A673 (cell line): Measurements from ENCODE around the gene TMED10. TPM values are rescaled to one million over a fixed set of nuclear protein-coding genes. Genes with fewer than 3 reads are reported as not detected.

Experiments
- BruUV-seq: library from RNA; stranded (reverse); fragments of 400-500 nt; replicated peaks from 2 replicates; lab custom pipeline; 2021; lab: Mats Ljungman, UMichigan
- CTCF ChIA-PET: fragments of 300-600 bp; sonication (Branson Sonifier 250); formaldehyde crosslinking; loops from one replicate; lab custom pipeline; 2022; ENCODE audit warnings: antibody characterized with exemption; lab: Charles Lee
- POLR2A ChIA-PET: fragments of 300-600 bp; sonication (Branson Sonifier 250); formaldehyde crosslinking; loops from one replicate; lab custom pipeline; 2022; ENCODE audit warnings: antibody characterized with exemption; ENCODE audit not compliant: low non-redundant PET; lab: Charles Lee
- DNase-seq: peaks from one replicate; pipeline ENCODE4 v3.0.0-alpha.2; 2015; ENCODE audit warnings: low spot score
- H3K27ac ChIP-seq: fragments of 200-600 bp; sonication (generic); 2 replicates; pipeline ENCODE4 v1.5.1; 2016; ENCODE audit warnings: mixed run types, low read depth, mild to moderate bottlenecking, mixed read lengths, antibody characterized with exemption, low read length; ENCODE audit not compliant: poor library complexity, severe bottlenecking
- H3K27me3 ChIP-seq: fragments of 200-600 bp; sonication (generic); replicated peaks from 2 replicates; pipeline ENCODE4 v1.6.1; 2017; ENCODE audit warnings: mixed run types, low read depth, mild to moderate bottlenecking, mixed read lengths, antibody characterized with exemption, low read length; ENCODE audit not compliant: insufficient read depth, poor library complexity
- H3K36me3 ChIP-seq: fragments of 200-600 bp; sonication (generic); 2 replicates; pipeline ENCODE4 v1.6.1; 2016; ENCODE audit warnings: mixed run types, mild to moderate bottlenecking, mixed read lengths, antibody characterized with exemption, low read length; ENCODE audit not compliant: insufficient read depth, poor library complexity, severe bottlenecking
- H3K4me1 ChIP-seq: fragments of 200-600 bp; sonication (generic); 2 replicates; pipeline ENCODE4 v1.6.1; 2017; ENCODE audit warnings: mixed run types, mild to moderate bottlenecking, mixed read lengths, antibody characterized with exemption, low read length; ENCODE audit not compliant: insufficient read depth, poor library complexity, severe bottlenecking
- H3K4me3 ChIP-seq: fragments of 200-600 bp; sonication (generic); 2 replicates; pipeline ENCODE4 v1.5.1; 2016; ENCODE audit warnings: low read depth, mixed run types, mild to moderate bottlenecking, mixed read lengths, low read length; ENCODE audit not compliant: poor library complexity, severe bottlenecking
- H3K9me3 ChIP-seq: fragments of 200-600 bp; sonication (generic); 2 replicates; pipeline ENCODE4 v1.6.1; 2016; ENCODE audit warnings: mixed run types, low read depth, mild to moderate bottlenecking, mixed read lengths, antibody characterized with exemption, low read length; ENCODE audit not compliant: poor library complexity, severe bottlenecking
- EZH2 ChIP-seq: fragments of 200-600 bp; sonication (generic); IDR thresholded peaks from 2 replicates; pipeline ENCODE4 v1.6.1; 2017; ENCODE audit warnings: borderline replicate concordance, low read depth, mild to moderate bottlenecking, mixed read lengths, antibody characterized with exemption, low read length; ENCODE audit not compliant: poor library complexity, severe bottlenecking
- intact Hi-C: fragments of 100-400 bp; cut with micrococcal nuclease; formaldehyde crosslinking; loops from one replicate; pipeline ENCODE4 v1.10.0; 2022; ENCODE audit not compliant: unreplicated experiment
- total RNA-seq: library from RNA; stranded (reverse); gene quantifications from 2 replicates; pipeline ENCODE4 v1.2.3, GENCODE V29; 2021
- TF ChIP-seq, protein P1 (sequence below): fragments of 300-800, 200-600 bp; sonication (generic); conservative IDR thresholded peaks from 2 replicates; pipeline ENCODE4 v1.5.1; 2017; ENCODE audit warnings: low read depth, mild to moderate bottlenecking, antibody characterized with exemption, low read length, moderate library complexity, mixed read lengths

TMED10 gene
- total RNA-seq, 1 experiment from 2014 or later, result 275 TPM

DNA sequence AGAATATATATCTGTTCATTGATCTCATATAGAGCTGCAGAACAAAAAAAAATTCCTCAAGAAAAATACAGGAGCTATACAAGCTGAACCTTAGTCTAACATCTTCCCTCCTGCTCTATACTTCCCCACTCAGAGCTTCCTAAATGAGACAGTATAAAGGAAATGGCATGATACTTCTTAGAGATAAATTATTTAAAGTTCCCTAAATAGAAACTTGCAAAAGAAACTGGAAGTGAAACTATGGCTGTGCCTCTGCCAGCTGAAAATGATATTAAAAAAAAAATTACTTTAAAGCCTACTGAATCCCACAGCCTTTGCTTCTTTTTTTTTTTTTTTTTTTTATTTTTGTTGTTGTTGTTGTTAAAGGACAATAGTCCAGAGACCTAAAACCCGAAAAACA is 37.9 kb downstream of the TMED10 start:
- no peaks in the 10 kb centered on the region for H3K9me3 ChIP-seq
- ChIA-PET CTCF (no interaction called here), POLR2A (no interaction called here)
- H3K4me3 ChIP-seq, result no peak overlapping the region
- H3K36me3 ChIP-seq, result peaks cover 18% of the 10 kb centered on the region
- no peak overlapping the region for H3K27ac ChIP-seq
- BruUV-seq, result no TSS peak
- H3K4me1 ChIP-seq, result peaks cover 9% of the 10 kb centered on the region
- TF ChIP-seq, protein P1, sequence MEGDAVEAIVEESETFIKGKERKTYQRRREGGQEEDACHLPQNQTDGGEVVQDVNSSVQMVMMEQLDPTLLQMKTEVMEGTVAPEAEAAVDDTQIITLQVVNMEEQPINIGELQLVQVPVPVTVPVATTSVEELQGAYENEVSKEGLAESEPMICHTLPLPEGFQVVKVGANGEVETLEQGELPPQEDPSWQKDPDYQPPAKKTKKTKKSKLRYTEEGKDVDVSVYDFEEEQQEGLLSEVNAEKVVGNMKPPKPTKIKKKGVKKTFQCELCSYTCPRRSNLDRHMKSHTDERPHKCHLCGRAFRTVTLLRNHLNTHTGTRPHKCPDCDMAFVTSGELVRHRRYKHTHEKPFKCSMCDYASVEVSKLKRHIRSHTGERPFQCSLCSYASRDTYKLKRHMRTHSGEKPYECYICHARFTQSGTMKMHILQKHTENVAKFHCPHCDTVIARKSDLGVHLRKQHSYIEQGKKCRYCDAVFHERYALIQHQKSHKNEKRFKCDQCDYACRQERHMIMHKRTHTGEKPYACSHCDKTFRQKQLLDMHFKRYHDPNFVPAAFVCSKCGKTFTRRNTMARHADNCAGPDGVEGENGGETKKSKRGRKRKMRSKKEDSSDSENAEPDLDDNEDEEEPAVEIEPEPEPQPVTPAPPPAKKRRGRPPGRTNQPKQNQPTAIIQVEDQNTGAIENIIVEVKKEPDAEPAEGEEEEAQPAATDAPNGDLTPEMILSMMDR, result no peak
- TF ChIP-seq EZH2, result no peak
- intact Hi-C loops, result no loop called here
- H3K27me3 ChIP-seq, result no peaks in the 10 kb centered on the region
- no peak for DNase-seq

DNA sequence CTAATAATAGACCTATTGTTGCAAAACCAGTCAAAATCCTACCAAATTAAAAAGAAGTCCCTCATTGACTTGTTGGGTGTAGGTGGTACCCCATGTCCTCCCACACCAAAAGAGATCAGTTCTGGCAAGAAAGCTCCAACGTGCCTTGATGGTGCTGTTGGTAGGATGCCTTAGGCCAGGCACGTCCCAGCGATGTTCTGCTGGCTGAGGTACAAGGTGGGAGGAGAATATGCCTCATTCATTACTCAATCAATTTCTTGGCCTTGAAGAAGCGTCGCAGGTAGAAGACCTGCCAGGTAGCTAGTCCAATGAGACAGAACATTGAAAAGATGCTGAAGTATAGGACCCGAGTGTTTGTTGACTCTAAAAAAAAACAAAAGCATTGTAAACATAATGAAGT is 41.8 kb downstream of the TMED10 start:
- H3K9me3 ChIP-seq, result no peaks in the 10 kb centered on the region
- H3K27ac ChIP-seq, result no peak overlapping the region
- H3K36me3 ChIP-seq, result peaks cover 22% of the 10 kb centered on the region
- intact Hi-C loops, result no loop called here
- TF ChIP-seq, protein P1, result no peak
- TF ChIP-seq EZH2, result no peak
- no peaks in the 10 kb centered on the region for H3K27me3 ChIP-seq
- CTCF ChIA-PET, result no interaction called here
- POLR2A ChIA-PET, result no interaction called here
- BruUV-seq, result no TSS peak
- H3K4me1 ChIP-seq, result peaks cover 10% of the 10 kb centered on the region
- DNase-seq, result no peak
- H3K4me3 ChIP-seq, result no peak overlapping the region

DNA sequence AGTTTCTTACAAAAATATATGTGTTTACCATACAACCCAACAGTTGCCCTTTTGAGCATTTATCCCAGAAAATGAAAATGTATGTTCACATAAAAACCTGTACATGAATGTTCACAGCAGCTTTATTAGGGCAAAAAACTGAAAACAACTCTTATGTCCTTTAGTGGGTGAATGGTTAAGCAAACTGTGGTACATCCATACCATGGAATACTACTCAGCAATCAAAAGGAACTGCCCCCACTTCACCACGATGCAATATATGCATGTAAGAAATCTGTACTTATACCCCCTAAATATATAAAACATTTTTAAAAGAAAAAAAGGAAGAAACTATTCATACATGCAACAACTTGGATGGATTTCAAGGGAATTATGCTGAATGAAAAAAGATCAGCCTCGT is 42.8 kb downstream of the TMED10 start:
- BruUV-seq, result no TSS peak
- no peak for DNase-seq
- ChIA-PET CTCF (no interaction called here), POLR2A (no interaction called here)
- peaks cover 12% of the 10 kb centered on the region for H3K4me1 ChIP-seq
- no peaks in the 10 kb centered on the region for H3K27me3 ChIP-seq
- TF ChIP-seq, protein P1, result no peak
- no peak for TF ChIP-seq EZH2
- H3K27ac ChIP-seq, result no peak overlapping the region
- peaks cover 22% of the 10 kb centered on the region for H3K36me3 ChIP-seq
- intact Hi-C loops, result loop anchor here (2.0 kb wide), 1 partner anchor 355 kb away; no protein-coding TSS in a partner anchor
- no peak overlapping the region for H3K4me3 ChIP-seq
- no peaks in the 10 kb centered on the region for H3K9me3 ChIP-seq
